GM18951 (cell line): Measurements from ENCODE around the gene FPR1.

Experiments used
- POLR2A ChIP-seq: IDR thresholded peaks from 4 replicates; pipeline ENCODE4 v1.6.1; 2011; ENCODE audit warnings: mild to moderate bottlenecking; ENCODE audit not compliant: insufficient read length, insufficient read depth; ENCODE audit errors: extremely low read depth
- in situ Hi-C: fragments of 300-500 bp; cut with MboI; formaldehyde crosslinking; loops from one replicate; pipeline ENCODE4 v1.12.0; 2022; ENCODE audit warnings: low sequenced_read_pairs, mixed read lengths, inconsistent platforms; ENCODE audit not compliant: unreplicated experiment

The FPR1 gene

DNA sequence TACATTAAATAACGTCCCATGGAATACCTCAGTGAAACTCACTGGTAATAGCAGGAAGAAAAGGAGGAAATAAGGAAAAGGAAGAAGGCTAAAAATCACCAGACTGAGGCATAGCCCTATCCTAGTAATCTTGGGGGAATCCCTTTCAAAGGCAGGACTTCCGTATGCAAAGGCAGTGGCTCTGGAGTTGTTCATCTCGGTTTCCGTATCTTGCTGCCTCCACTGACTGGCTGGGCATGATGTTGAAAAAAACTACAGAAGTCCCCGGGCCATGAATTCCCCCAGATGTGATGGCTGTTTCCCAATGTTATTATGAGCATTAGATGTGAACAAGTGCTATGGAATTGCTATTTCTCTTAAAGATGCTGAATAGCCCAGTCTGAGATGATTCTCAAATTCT is 14.8 kb upstream of the FPR1 start:
- in situ Hi-C loops: no loop called here
- TF ChIP-seq POLR2A: no peak

DNA sequence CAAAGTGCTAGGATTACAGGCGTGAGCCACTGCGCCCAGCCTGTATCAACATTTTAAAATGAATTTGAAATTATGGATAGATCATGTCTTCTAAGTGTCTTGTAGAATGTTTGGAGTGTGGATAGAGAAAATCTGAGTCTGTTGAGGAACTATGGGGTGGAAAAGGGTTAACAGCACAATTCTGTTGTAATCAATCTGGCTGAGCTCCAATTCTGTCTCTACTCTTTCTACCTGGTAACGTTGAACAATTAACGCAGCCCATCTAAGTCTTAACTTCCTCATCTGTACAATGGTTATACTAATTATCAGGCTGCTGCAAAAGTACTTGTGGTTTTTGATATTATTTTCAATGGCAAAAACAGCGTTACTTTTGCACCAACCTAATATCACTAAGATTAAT is 13.4 kb upstream of the FPR1 start:
- TF ChIP-seq POLR2A: no peak
- in situ Hi-C loops: no loop called here

DNA sequence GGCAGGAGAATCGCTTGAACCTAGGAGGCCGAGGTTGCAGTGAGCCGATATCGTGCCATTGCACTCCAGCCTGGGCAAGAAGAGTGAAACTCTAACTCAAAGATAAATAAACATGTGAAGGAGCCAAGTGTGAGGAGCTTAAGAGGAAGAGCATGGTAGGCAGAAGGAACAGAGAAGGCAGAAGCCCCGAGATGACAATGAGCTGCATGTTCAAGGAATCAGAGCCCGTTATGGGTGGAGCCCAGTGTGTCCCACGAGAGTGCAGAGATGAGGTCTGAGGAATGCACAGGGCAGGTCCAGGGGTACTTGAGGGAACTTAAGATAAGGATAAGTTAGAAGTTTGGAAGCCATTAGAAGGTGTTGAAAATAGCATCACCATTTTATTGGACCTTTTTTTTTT is 10.0 kb upstream of the FPR1 start:
- in situ Hi-C loops: no loop called here
- TF ChIP-seq POLR2A: no peak

DNA sequence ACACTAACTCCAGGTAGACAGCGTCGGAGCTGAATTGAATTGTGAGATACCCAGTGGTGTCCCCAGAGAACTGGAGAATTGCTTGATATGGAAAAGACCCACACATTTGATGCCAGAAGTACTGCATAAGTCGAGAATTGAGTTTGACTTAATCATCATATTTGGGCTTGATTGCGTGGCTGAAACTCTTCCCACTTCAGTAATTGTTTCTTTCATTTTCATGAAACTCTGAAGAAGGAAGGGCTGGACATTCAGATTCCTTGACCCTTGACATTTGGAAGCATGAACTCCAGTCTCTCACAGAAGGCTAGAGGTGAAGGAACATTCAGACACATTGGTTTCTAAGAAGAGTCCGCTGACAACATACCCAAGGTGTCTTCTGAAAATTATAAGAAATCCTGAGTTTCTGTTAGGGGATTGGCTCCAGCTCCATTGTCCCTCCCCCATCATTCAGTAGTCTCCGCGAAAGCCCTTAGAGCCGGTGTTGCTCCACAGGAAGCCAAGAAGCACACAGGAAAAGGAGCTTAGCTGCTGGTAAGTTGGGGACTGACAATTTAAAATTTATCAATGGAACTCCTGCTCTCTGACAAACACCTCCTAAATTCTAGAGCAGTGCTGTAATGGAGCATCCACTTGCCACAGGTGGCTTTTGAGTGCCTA is 9.1 kb upstream of the FPR1 start, which contains the start of gene FPR2:
TSS of gene FPR2 (plus strand) at position 484 of the 660 bp plus-strand sequence. CDS start 7,479 bp downstream, outside the sequence.
- no peak for TF ChIP-seq POLR2A

DNA sequence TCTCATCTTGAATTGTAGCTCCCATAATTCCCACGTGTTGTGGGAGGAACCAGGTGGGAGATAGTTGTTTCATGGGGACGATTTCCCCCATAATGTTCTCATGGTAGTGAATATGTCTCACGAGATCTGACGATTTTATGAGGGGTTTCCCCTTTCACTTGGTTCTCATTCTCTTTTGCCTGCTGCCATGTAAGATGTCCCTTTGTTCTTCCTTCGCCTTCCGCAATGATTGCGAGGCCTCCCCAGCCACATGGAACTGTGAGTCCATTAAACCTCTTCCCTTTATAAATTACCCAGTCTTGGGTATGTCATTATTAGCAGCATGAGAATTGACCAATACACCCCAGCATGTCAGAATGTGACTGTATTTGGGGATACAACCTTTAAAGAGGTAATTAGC is 3.9 kb upstream of the FPR1 start:
- TF ChIP-seq POLR2A: no peak
- in situ Hi-C loops: no loop called here

More for the DNA sequence above, 9.1 kb upstream of the FPR1 start, which contains the start of gene FPR2:
- in situ Hi-C loops: no loop called here

DNA sequence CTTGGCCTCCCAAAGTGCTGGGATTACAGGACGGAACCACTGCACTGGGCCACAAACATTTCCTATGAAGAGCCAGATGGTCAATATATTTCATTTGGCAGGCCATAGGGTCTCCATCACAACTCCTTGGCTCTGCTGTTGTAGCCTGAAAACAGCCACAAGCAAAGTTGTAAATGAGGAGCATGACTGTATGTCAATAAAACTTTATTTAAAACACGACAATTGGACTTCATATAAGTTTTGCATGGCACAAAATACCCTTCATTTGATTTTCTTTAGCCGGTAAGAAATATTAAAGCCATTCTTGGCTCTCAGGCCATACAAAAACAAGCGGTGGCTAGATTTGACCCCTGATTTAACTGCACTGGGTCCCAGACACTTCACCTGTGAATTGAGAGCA is 3.1 kb upstream of the FPR1 start:
- no peak for TF ChIP-seq POLR2A
- in situ Hi-C loops: no loop called here

DNA sequence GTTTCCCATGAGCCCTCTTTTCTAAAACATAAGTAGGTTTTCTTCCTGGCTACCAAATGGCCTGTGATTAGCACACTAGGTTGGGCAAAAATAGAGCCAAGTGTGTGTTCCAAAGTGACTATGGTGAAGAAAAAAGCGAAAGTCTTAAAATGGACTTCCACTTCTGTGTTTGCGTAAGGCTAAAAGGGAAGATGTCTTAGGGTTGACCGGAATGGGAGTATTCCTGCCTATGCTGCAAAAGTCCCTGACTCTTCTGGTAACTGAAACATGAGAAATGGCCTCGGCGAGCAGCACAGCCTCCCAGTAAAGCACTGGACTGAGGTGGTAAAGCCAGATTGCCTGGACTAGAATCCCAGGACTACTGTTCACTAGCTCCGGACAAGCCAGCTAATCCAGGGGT is 2.4 kb upstream of the FPR1 start:
- no peak for TF ChIP-seq POLR2A
- in situ Hi-C loops: no loop called here

DNA sequence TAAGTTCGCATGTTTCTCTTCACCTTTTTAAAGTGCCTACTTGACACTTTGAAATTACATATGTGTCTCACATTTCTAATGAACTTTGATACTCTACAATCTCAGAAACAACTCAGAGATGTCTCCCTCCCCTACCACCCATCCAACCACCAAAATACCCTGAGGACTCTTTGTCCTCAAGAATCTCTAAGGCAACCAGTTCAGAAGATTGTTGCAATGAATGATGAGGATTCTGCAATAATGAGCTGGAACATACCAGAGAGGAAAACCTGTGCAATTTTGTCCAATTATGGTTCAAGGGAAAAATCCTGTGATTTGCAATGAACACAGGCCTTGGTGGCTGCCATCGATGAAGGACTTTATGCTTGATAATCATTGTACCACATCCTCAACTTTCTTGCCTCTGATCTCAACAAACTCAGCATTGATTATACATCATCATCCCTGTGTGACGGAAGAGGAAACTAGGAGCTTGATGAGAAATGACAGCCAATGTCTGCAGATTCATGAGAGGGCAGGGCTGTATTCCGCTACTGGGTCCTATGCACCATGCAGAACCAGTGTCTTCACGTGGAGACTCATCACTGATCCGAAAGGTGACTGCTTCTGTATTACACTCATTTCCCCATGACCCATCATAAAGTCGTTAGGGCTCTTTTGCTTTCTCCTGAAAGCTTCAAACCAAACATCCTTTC is 1.1 kb downstream of the FPR1 start:
- TF ChIP-seq POLR2A: no peak
- in situ Hi-C loops: no loop called here

DNA sequence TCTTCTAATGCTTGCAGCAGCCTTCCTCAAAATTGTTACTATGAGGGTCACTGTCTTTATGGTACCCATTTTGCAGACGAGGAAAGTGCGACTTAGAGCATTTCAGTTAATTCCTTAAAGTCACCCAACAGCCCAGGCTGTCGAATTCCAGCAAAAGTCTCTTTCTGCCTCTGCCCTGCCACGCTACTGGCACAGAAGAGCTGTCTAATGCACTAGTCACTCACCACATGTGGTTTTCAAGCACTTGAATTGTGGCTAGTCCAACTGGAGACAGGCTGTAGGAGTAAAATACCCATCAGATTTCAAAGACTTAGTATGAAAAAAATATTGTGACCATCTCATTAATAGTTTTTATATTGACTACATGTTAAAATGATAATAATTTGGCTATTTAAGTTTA is 1.7 kb downstream of the FPR1 start:
- no peak for TF ChIP-seq POLR2A
- in situ Hi-C loops: no loop called here

DNA sequence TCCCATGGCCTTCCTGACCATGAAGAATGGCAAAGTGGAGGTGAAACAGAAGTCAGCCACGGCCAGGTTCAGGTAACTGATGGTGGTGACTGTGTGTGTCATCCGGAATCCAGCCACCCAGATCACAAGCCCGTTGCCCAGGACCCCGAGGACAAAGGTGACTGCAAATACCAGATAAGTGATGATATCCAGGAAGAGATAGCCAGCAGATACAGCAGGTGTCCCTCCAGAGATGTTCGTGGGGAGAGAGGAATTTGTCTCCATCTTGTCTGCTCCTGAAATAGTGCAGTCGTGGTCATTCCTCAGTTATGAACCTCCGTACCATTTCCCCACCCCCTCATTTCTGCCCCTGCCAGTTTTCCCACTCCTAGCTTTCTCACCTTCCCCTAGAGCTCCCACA is 4.9 kb downstream of the FPR1 start:
- no peak for TF ChIP-seq POLR2A
- in situ Hi-C loops: no loop called here

DNA sequence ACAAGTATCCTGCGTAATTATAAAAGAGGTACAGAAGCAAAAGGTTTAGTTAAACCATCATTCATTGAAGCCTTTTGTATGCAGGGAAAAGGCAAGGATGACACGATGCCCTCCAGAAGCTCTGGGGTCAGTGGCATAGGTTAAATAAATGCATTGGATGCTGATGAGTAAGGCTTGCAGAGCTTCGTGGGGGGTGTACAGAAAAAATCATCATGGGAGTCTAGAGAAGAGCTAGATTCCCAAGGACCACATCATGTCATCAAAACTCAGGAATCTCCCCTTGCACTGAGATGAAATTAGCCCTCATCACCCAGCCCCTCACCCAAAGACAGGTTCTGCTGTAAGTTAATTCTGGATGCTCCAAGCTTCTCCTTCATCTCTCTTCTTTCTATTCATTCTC is 8.3 kb downstream of the FPR1 start:
- in situ Hi-C loops: no loop called here
- TF ChIP-seq POLR2A: no peak

DNA sequence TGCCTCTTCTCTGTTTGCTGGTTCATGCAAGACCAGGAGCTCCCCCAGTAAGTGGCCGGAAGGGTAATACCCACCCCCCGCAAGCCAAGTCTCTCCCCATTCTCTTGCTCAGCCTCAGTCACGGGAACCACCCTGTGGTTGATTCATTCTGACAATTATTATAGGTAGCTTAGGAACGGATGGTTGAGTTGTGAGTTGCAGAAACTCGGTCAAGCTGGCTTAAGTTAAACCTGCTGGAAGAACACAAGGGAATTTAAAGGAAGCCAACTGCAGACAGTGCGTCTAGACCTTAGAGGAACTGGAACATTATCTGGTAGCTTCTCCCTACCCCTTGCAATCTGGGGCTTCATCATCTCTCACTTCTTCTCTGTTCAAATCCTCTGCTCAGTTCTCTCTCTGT is 8.9 kb downstream of the FPR1 start:
- in situ Hi-C loops: no loop called here
- TF ChIP-seq POLR2A: no peak

DNA sequence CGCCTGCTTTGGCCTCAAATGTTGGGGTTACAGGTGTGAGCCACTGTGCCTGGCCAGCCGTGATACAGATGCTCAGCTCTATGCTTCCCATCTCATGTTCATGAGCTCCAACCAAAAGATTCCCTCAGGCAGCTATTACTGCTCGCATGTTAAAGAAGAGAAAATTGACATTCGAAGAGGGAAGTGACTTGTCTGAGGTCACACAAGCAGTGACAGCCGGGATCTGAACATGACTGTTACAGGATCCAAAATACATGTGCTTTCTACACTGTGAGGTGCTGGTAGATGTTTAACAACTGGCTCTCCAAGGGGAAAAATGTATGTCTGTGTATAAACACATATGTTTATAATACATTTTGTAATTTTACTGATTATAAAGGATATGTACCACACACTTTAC is 11.3 kb downstream of the FPR1 start:
- no peak for TF ChIP-seq POLR2A
- in situ Hi-C loops: no loop called here
